Stimulated activated naive CD4-positive, alpha-beta T cell (primary cell): Measurements from ENCODE around the gene SCAMP5.

ENCODE experiments used
- DNase-seq, 6 experiments: peaks; one replicate each; lab custom pipeline; 2025; lab: John Stamatoyannopoulos, UW

The SCAMP5 gene

DNA sequence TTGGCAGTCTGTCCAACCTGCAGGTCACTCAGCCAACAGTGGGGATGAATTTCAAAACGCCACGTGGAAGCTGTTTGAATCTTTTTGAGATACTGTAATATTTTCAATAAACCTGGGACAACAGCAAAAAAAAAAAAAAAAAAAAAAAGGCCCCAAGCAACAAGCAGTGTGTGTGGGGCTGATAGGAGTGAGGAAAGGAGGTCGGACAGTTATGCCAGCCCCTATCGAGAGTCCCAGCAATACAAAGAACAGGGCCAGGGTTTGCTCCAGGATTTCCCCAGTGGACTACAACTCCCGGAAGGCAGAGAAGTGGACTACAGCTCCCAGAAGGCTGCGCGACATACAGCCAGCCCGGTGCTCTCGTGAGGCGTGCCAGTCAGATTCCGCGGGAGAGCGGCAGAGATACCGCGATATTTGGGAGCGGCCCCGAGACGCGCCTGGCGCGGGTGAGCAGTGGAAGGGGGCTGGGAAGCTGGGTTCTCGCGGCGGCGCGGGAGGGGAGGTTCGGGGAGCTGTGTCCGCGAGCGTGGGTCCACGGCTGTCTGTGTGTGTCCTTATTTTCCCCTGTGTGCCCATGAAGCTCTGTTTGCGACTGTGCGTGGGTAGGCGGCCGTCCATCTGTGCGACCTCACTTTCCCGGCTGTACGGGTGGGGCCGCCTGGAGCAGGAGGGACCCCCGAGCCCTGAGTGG lies 28.0 kb downstream of the SCAMP5 start, which contains the start of gene PPCDC:
TSS of gene PPCDC (plus strand) at position 410 of the 691 bp plus-strand sequence. CDS start 4,729 bp downstream, outside the sequence.
- DNase-seq, result peak; percentile 84 to 91 (median 88)

DNA sequence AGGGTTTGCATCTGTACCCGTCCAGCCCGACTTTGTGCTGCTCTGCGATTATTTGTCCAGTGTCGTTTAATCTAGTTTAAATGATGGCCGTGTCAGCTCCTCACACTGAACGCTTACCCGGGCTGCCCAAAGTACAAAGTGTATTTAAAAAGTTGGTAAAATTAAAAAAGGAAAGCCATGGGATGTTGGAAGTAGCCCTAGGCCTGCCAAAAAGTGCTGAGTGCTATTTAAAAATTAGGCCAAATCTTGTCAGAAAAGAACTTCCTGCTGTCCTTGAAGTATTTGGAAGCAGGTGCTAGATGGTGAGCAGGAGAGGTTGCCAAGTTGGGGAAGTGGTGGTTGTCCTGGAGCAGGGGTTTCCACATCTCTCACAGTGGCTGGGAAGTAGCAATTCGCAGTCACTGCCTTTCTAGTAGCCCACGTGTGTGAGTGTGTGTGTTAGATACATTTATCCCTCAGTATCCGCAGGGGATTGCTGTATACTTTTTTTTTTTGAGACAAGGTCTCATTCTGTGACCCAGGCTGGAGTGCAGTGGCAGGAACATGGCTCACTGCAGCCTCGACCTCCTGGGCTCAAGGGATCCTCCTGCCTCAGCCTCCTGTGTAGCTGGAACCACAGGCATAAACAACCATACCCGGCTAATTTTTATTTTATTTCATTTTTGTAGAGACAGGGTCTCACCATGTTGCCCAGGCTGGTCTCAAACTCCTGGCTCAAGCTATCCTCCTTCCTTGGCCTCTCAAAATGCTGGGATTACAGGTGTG lies 28.7 kb downstream of the SCAMP5 start:
- DNase-seq, result peak in 1 of 6 experiments; percentile 36

DNA sequence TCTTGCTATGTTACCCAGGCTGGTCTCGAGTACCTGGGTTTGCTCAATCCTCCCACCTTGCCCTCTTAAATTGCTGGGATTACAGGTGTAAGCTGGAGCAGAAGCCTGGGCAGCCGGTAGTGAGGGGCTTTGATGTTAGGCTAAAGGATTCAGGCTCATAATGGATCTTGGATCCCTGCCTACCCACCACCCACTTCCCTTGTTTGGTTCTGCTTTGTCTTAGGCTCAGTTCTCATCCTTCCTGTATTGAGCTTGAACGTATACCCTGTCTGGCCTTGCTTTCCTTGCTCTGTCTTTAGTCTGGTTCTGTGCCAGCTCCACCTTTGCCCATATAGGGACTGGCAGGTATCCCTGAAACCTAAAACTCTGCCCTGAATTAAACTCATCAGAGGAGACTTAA lies 29.7 kb downstream of the SCAMP5 start:
- DNase-seq, result no peak

DNA sequence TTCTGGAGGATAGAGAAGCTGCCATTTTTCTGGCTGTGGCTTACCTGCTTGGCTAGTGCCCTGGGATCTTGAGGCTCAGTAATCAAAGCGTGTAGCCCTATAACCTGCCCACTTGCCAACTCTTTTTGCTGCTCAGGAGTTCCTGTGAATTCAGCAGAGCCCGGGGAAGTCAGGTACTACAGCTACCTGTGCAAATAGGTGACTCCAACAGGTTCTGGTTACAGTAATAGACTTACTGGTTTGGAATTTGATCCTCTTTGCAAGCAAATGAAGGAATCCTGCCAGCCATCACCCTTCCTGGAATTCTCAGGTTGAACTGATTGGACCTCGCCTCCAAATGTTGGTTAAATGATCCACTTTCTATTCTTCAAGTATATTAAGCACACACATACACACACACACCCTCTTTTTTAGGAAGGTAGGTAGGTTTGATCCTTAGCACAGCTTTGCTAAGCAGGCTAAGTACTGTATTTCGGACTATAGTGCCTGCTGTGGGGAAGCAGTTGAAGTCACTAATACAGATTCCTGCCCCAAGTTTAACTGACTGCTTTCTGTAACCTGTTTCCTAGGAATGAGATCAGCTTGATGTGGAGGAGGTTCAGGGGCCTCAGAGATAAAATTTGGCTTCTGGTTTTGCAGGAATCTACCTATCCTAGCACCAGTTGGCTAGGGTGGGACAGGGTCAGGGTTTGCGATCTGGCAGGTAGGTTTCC lies 30.3 kb downstream of the SCAMP5 start:
- no peak for DNase-seq

DNA sequence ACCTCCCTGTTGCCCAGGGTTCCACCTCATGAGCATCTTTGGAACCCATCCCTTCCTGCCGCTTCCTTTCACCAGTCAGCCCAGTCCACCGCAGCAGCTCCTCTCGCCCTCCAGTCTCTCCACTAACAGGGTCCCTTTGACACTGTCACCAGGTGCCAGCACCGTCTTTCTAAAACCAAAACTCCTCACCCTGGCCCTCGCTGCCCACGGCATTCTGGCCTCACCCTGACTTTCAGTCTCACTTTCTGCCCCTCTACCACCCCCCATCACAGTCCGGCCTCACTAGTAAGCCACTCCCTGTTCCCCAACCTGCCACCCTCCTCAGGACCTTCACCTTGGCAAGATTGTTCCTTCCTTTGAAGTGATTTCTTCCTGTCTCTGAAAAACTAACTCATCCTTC lies 32.2 kb downstream of the SCAMP5 start:
- no peak for DNase-seq

DNA sequence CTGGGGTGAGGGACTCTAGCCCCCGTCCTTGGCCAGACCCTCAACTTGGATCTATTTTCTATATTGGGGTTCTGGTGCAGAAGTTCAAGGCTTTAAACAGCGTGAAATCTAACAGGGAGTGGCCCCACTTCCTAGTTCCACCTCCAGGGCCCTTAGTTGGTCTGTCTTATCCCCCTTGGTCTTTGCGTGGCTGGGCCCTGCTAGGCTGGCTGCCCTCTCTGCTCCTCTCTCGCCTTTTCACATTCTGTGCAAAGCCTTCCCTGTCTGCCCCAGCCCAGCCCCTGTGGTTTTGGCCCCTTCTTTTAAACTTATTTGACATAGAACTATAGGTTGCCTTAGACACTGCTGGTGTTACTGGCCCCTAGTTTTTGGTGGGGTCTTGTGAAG lies 33.6 kb downstream of the SCAMP5 start:
- DNase-seq, result no peak

DNA sequence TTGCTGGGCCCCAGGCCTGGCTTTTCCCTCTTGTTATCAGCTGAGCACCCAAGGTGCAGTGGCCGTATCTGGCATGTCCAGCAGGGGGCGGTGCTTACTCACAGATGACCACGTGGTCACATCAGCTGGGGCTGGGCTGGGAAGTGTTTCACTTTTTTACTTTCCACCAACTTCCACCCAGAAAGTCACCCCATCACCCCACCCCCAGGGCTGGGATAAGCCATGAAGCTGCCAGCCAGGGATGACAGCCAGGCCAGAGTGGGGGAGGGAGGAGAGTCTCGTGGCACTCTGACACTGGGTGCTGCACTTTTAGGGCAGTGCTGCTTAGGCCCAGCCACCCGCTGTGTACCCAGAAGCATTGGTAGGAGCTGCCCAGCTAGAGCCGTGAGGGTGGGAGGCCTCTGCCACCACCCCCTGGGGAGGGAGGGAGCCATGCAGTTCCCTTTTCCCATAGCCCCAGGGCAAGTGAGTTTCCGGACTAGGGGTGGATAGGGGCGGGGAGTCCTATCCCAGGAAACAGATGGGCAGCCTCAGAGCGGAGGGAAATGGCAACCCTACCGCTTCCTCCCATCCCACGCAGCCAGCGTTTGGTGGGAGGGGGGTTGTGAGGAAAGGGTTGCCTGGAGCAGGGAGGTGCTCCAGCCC lies 34.1 kb downstream of the SCAMP5 start:
- DNase-seq, result peak; percentile 51 to 85 (median 79)

DNA sequence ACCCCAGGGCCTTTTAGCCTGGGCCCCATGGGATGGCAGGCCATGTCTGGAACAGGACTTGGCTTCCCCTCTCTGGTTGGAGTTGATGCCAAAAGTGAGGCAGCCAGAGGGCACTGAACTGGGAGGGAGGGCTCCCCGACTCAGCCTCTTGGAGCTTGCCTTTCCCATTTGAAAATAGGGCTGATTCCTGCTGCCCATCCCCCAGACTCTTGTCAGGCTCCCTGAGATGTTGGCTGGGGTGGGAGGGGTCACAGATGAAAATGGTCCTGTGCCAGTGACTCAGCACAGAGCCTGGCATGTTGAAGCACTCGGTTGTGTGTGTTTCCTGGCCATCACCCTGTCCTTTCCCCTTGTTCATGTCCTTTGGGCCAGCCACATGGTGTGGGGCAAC lies 34.7 kb downstream of the SCAMP5 start:
- no peak for DNase-seq

DNA sequence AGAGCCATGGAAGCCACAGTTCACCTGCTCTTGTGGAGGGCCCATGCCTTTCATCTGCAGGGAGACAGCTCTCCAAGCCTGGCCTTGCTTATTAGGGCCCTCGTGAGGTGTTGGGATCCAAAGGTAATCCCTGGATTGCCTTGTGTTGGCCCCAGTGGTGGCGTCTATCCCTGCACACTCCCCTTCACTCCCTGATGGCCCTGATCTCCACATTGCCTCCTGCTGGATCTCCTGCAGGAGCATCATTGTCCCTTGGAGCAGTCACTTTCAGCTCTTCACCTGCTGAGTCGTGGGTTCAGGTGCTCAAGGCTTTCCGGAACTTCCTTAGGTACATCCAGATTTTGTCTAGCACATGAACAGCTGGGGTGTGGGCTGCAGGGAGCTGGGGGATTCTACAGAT lies 35.1 kb downstream of the SCAMP5 start:
- DNase-seq, result no peak

DNA sequence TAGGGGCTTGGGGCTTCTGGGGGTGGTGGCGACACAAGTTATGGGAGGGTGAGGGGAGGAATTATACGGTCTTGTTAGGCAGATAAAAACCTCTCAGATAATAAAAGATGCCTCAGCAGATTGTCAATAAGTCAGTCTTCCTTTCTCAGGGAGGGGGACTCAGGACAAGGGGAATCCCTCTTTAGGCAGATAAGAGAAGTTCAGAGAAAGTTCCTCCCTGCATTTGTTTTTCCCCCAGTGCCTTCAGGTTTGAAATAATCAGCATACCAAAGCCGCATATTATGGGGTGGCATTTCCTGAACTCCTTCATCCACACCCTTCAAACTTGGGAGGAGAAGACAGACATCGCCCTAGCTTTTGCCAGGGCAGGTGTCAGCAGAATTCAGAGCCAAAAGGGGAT lies 36.5 kb downstream of the SCAMP5 start:
- DNase-seq, result no peak

DNA sequence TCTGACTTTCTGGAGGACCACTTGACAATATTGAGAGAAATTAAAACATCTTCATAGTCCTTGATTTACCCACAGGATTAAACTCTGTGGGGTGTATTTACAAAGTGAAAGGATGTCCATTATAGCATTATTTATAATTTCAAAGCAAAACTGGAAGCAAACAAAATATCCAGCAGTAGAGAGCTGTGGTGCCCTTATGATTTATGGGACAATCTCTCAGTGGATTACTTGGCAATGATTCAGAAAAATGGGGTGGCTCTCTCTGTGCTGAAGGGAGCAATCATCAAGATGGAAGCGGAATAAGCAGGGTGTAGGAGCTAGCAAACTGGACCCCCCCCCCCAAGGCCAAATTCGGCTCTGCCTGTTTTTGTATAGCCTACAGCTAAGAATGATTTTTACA lies 37.0 kb downstream of the SCAMP5 start:
- no peak for DNase-seq

DNA sequence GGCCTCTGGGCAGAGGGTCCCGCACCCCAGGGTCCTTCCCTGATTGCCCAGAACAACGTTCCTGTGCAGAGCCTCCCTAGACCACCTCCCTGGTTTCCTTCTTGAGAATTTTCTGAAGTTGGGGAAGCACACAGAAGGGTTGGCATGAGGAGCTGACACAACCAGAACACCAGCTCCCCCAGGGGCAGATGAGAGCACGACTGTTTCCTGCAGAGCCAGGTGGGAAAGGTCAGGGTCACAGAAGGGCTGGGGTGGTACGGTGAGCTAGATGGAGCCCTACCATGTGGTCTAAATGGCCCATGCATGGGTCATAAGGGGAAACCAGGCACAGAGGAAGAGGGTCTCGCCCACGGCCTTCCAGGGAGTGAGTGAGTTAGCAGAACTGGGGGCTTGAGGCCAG lies 38.4 kb downstream of the SCAMP5 start:
- DNase-seq, result no peak

DNA sequence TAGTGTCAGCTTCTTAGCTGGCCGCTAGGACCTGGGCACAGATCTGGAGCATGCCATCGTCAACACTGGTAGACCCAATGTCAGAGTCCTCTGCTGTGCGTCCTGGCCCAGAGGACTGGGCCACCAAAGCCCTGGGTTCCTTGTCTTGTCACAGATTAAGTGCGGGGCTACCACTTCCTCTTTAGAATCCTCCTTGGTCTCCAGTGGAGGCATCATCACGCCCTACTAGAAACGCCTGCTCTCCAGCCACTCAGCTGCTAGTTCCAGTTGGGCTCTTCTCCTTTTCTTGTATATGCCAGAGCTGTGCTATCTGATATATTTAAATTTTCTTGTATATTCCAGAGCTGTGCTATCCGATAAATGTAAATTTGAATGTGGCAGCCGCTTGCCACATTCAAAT lies 39.3 kb downstream of the SCAMP5 start:
- DNase-seq, result no peak

DNA sequence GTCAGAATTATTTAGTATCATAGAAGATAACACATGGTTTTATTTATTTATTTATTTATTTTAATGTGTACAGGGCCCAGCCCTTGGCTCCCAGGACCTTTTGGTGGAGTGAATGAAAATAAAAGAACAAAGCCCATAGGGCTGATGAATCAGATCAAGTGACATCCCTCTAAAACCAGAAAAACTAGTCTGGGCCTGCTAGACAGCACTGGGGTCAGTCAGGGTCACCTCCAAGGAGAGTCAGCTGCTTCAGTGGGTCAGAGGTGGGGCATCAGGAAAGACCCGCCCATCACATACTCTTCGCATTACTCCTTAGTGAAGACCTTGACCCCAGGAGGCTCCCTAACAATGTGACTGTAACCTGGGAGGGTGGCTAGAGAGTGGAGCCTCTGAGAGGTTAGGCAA lies 40.9 kb downstream of the SCAMP5 start:
- DNase-seq, result no peak

DNA sequence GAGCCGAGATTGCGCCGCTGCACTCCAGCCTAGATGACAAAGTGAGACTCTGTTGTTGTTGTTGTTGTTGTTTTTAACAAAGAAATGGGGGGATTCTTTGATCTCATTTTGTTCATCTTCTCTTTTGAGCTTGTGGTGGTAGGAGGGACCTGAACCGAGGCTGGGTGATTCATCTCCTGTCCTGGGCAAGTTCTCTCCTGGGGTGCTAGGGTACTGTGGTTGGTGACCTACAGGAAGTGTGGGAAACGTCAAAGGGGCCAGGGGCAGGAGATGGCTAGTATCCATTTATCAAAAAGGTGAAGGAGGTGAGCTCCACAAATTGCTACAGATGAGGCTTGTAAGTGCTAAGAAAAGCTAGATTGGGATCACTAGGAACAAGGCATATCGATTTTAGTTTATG lies 42.3 kb downstream of the SCAMP5 start:
- DNase-seq, result no peak

DNA sequence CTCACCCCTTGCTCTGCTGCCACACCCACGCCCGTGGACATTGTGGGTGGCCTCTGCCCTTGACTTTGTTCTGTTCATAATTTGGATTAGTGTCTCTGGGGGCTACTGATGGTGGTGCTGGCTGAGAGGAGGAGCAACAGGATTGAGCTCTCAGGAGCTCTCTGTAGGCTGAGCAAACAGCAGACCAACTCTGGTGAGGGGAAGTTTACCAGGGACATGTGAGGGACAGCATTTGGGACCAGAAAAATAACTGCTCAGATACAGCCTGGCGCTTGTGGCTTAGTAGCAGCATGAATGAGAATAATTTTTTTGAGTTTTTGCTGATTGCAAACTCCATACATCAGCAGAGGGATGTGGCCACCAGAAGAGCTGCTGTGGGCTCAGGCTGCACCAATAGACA lies 42.9 kb downstream of the SCAMP5 start:
- DNase-seq, result no peak

DNA sequence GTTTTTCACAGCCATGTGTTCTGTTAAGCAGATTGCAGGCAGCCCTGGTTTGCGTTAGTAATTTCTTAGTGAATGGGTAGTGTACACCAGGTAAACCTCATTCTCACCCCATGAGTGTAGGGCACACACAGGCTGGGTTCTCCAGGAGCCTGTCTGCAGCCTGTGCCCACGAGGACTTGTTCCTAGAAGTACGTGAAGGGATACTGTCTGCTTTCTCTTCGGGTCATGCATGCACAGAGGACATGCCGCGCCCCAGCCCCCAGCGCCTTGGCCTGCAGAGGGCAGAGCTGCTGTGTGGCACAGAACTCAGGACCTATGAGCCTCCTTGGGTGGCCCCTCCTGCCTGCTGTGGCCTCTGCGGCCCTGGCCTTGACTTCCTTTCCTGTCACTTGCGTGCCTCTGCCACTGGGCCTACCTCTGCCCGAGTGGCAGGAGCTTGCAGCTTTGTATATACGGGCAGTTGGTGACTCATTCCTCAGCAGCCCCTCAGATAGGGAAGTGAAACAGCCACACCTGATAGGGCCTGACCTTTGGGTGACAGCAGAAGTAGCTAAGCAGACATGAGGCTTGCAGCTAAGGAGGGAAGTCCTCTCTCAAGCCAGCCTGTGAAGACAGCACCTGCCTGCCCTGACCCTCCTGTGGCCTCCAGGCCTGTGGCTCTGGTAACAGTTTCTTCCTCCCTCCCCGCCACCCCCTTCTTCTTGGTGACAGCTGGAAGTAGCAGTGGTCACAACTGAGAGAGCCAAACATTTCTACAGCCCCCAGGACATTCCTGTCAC lies 47.6 kb downstream of the SCAMP5 start:
- peak in 1 of 6 experiments; percentile 6 for DNase-seq

DNA sequence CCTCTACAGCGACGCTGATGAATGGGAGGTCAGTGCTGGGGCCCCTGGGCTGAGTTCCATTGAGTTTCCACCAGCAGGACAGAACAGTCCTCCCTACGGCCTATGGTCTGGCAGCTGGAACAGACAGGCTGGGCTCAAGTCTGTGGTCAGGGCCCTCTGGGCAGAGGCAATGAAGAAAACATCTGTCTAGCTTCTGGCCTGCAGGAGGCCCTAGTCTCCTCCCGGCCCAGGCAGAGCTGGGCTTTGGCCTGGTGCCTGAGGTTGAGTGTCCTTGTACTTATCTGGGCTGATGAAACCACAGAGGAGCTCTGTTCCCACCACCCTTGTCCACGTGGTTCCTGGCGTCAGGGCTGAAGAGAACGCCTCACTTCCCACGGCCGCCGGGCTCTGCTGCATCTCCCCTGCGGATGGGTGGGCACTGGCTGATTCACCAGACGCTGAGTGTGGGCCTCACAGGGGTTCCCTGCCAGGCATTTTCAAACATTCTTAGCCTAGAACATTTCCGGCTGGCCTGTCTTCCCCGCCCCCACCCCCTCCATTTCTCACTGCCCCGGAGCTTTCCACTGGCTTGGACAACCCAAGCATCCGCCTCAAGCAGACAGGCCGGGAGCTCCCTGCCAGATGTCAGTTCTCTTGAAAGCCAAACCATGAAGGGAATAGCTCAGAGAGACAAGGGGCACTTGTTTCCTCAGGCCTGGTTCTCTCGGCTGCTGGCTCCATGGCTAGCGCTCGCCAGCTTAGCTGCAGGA lies 48.3 kb downstream of the SCAMP5 start:
- DNase-seq, result no peak

DNA sequence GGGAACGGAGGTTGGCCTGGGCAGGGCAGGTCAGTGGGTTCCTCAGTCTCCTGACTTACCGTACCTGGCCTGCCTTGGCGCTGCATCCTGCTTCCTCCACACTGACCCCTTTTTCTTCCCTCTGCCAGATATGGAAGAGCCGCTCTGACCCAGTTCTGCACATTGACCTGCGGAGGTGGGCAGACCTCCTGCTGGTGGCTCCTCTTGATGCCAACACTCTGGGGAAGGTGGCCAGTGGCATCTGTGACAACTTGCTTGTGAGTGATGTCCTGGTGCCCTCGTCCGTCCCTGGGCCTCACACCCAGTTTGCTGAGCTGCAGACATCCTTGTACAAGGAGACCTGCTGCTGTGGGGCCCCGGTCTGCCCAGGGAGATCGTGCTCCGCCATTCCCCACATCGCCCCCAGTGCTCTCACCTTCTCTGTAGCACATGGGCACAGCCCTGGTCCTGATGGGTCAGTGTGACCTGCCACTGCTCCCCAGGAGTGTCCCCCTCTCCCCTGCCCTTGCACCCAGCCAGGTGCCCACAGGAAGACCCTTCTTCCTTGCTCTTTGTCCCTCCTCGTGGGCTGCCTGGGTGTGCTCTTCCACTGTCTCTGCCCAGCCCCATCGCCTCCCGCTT lies 49.0 kb downstream of the SCAMP5 start:
- DNase-seq, result no peak

DNA sequence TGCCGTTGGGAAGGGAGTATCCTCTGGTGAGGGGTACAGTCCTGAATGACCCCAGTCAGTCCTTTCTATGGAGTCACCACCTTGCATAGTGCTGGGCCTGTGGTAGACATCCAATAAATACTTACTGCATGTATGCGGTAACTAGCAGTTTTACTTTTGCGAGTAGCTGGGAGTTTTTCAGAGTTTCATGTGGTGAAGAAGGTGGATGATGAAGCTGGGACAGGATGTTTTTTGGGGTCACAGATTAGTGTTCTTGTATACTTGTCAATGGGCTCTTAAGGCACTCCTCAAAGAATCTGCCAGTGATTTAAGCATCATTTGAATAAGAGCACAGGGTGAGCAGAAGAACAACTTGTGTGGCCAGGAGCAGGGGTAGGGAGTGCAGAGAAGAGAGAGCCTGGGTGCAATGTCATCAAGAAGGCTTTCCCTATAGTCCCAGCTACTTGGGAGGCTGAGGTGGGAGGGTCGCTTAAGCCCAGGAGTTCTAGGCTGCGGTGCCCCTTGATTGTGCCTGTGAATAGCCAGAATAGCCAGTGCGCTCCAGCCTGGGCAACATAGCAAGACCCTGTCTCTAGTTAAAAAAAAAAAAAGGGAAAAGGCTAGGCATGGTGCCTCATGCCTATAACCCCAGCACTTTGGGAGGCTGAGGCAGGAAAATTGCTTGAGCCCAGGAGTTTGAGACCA lies 50.1 kb downstream of the SCAMP5 start:
- DNase-seq, result no peak
